Measurements from ENCODE around the gene ELP1. TPM values are rescaled to one million over a fixed set of nuclear protein-coding genes. Genes with fewer than 3 reads are reported as not detected.
"Not testable (repeated sequence)": the region's sequence is repeated elsewhere in the genome, so short reads cannot be mapped to it uniquely, and the experiment has no call there.

Gene ELP1
- 28.7 and 28.9 TPM in 2 replicates for total RNA-seq (2014; rRNA removed; shearing (Covaris generic))

- no peaks in the 10 kb centered on the region for H3K36me3 ChIP-seq (replicated peaks; ENCODE audit: control insufficient read depth, insufficient read depth, low read length)
- peak; percentile 94 for DNase-seq
- H3K4me3 ChIP-seq (ENCODE audit: insufficient read depth, low read depth, low read length), result peak within 1 kb of the TSS; percentile 98
- no peaks in the 10 kb centered on the region for H3K27me3 ChIP-seq (ENCODE audit: control insufficient read depth, insufficient read depth, low read length)
Measured at GRCh38 chr9:108933718-108934322, at the start of gene ELP1. TSS of gene ELP1 (minus strand) at chr9:108934124. CDS start at chr9:108931146, 2,978 bp downstream.

GRCh38 chr9:108980893-108981292 lies 47.0 kb upstream of the ELP1 start:
- Histone ChIP-seq H3K4me3 (ENCODE audit: insufficient read depth, low read depth, low read length) (no peak overlapping the region), H3K36me3 (replicated peaks; ENCODE audit: control insufficient read depth, insufficient read depth, low read length) (peaks cover 4% of the 10 kb centered on the region), H3K27me3 (ENCODE audit: control insufficient read depth, insufficient read depth, low read length) (no peaks in the 10 kb centered on the region)
- no peak for DNase-seq

GRCh38 chr9:108978205-108978604 lies 44.3 kb upstream of the ELP1 start:
- Histone ChIP-seq H3K27me3 (ENCODE audit: control insufficient read depth, insufficient read depth, low read length) (no peaks in the 10 kb centered on the region), H3K4me3 (ENCODE audit: insufficient read depth, low read depth, low read length) (no peak overlapping the region), H3K36me3 (replicated peaks; ENCODE audit: control insufficient read depth, insufficient read depth, low read length) (peaks cover 4% of the 10 kb centered on the region)
- DNase-seq, result no peak

- Histone ChIP-seq H3K36me3 (replicated peaks; ENCODE audit: control insufficient read depth, insufficient read depth, low read length) (peaks cover 5% of the 10 kb centered on the region), H3K4me3 (ENCODE audit: insufficient read depth, low read depth, low read length) (no peak overlapping the region), H3K27me3 (ENCODE audit: control insufficient read depth, insufficient read depth, low read length) (no peaks in the 10 kb centered on the region)
- no peak for DNase-seq
Measured at GRCh38 chr9:108973895-108974294, 40.0 kb upstream of the ELP1 start.

GRCh38 chr9:108972626-108973209 lies 38.8 kb upstream of the ELP1 start:
- H3K4me3 ChIP-seq (ENCODE audit: insufficient read depth, low read depth, low read length), result no peak overlapping the region
- peaks cover 2% of the 10 kb centered on the region for H3K36me3 ChIP-seq (replicated peaks; ENCODE audit: control insufficient read depth, insufficient read depth, low read length)
- no peaks in the 10 kb centered on the region for H3K27me3 ChIP-seq (ENCODE audit: control insufficient read depth, insufficient read depth, low read length)
- no peak for DNase-seq

- H3K27me3 ChIP-seq (ENCODE audit: control insufficient read depth, insufficient read depth, low read length), result no peaks in the 10 kb centered on the region
- peaks cover 3% of the 10 kb centered on the region for H3K36me3 ChIP-seq (replicated peaks; ENCODE audit: control insufficient read depth, insufficient read depth, low read length)
- no peak overlapping the region for H3K4me3 ChIP-seq (ENCODE audit: insufficient read depth, low read depth, low read length)
- no peak for DNase-seq
Measured at GRCh38 chr9:108972186-108972585, 38.3 kb upstream of the ELP1 start.

GRCh38 chr9:108971392-108971791 lies 37.5 kb upstream of the ELP1 start:
- H3K27me3 ChIP-seq (ENCODE audit: control insufficient read depth, insufficient read depth, low read length); H3K36me3 ChIP-seq (replicated peaks; ENCODE audit: control insufficient read depth, insufficient read depth, low read length); DNase-seq; H3K4me3 ChIP-seq (ENCODE audit: insufficient read depth, low read depth, low read length): not testable (repeated sequence)

- Histone ChIP-seq H3K4me3 (ENCODE audit: insufficient read depth, low read depth, low read length) (no peak overlapping the region), H3K27me3 (ENCODE audit: control insufficient read depth, insufficient read depth, low read length) (no peaks in the 10 kb centered on the region), H3K36me3 (replicated peaks; ENCODE audit: control insufficient read depth, insufficient read depth, low read length) (peaks cover 2% of the 10 kb centered on the region)
- DNase-seq, result no peak
Measured at GRCh38 chr9:108967916-108968315, 34.0 kb upstream of the ELP1 start.

GRCh38 chr9:108963459-108964143 lies 29.7 kb upstream of the ELP1 start:
- DNase-seq, result no peak
- Histone ChIP-seq H3K27me3 (ENCODE audit: control insufficient read depth, insufficient read depth, low read length) (no peaks in the 10 kb centered on the region), H3K36me3 (replicated peaks; ENCODE audit: control insufficient read depth, insufficient read depth, low read length) (peaks cover 3% of the 10 kb centered on the region), H3K4me3 (ENCODE audit: insufficient read depth, low read depth, low read length) (no peak overlapping the region)

GRCh38 chr9:108961151-108961550 lies 27.2 kb upstream of the ELP1 start:
- DNase-seq, result no peak
- Histone ChIP-seq H3K27me3 (ENCODE audit: control insufficient read depth, insufficient read depth, low read length) (no peaks in the 10 kb centered on the region), H3K4me3 (ENCODE audit: insufficient read depth, low read depth, low read length) (no peak overlapping the region), H3K36me3 (replicated peaks; ENCODE audit: control insufficient read depth, insufficient read depth, low read length) (peaks cover 1% of the 10 kb centered on the region; the same call in 1 of the 2 replicates)

- Histone ChIP-seq H3K27me3 (ENCODE audit: control insufficient read depth, insufficient read depth, low read length) (no peaks in the 10 kb centered on the region), H3K36me3 (replicated peaks; ENCODE audit: control insufficient read depth, insufficient read depth, low read length) (peaks cover 1% of the 10 kb centered on the region; the same call in 1 of the 2 replicates), H3K4me3 (ENCODE audit: insufficient read depth, low read depth, low read length) (no peak overlapping the region)
- DNase-seq, result no peak
Measured at GRCh38 chr9:108960331-108960730, 26.4 kb upstream of the ELP1 start.

- Histone ChIP-seq H3K36me3 (replicated peaks; ENCODE audit: control insufficient read depth, insufficient read depth, low read length) (peaks cover 1% of the 10 kb centered on the region; the same call in 1 of the 2 replicates), H3K27me3 (ENCODE audit: control insufficient read depth, insufficient read depth, low read length) (no peaks in the 10 kb centered on the region), H3K4me3 (ENCODE audit: insufficient read depth, low read depth, low read length) (no peak overlapping the region)
- no peak for DNase-seq
Measured at GRCh38 chr9:108956631-108957026, 22.7 kb upstream of the ELP1 start.

GRCh38 chr9:108956022-108956630 lies 22.2 kb upstream of the ELP1 start:
- H3K4me3 ChIP-seq (ENCODE audit: insufficient read depth, low read depth, low read length), result no peak overlapping the region

GRCh38 chr9:108953983-108954574 lies 20.2 kb upstream of the ELP1 start:
- H3K27me3 ChIP-seq (ENCODE audit: control insufficient read depth, insufficient read depth, low read length), result no peaks in the 10 kb centered on the region
- H3K36me3 ChIP-seq (replicated peaks; ENCODE audit: control insufficient read depth, insufficient read depth, low read length), result no peaks in the 10 kb centered on the region
- no peak overlapping the region for H3K4me3 ChIP-seq (ENCODE audit: insufficient read depth, low read depth, low read length)
- DNase-seq, result peak; percentile 22

More at GRCh38 chr9:108956022-108956630, 22.2 kb upstream of the ELP1 start:
- no peaks in the 10 kb centered on the region for H3K27me3 ChIP-seq (ENCODE audit: control insufficient read depth, insufficient read depth, low read length)
- no peak for DNase-seq
- peaks cover 1% of the 10 kb centered on the region; the same call in 1 of the 2 replicates for H3K36me3 ChIP-seq (replicated peaks; ENCODE audit: control insufficient read depth, insufficient read depth, low read length)

Data from H7 (cell line).